Endodermal cell (in vitro differentiated cells): ENCODE data around the gene FBXO48. TPM values are rescaled to one million over a fixed set of nuclear protein-coding genes. Genes with fewer than 3 reads are reported as not detected.

Experiments
- DNase-seq: peaks from one replicate; pipeline ENCODE4 v3.0.0-alpha.2; 2017
- H3K27ac ChIP-seq: 2 replicates; pipeline ENCODE4 v1.5.1; 2013; ENCODE audit warnings: mild to moderate bottlenecking, low read depth, low read length, moderate library complexity
- H3K27me3 ChIP-seq: 2 replicates; pipeline ENCODE4 v1.6.1; 2013; ENCODE audit warnings: mild to moderate bottlenecking, low read length, moderate library complexity; ENCODE audit not compliant: insufficient read depth, control insufficient read depth, poor library complexity, severe bottlenecking
- H3K36me3 ChIP-seq: 2 replicates; pipeline ENCODE4 v1.7.0; 2013; ENCODE audit warnings: mild to moderate bottlenecking, low read length, moderate library complexity; ENCODE audit not compliant: control insufficient read depth, insufficient read depth
- H3K4me1 ChIP-seq: one replicate; pipeline ENCODE4 v1.7.0; 2013; ENCODE audit warnings: low read length; ENCODE audit not compliant: control insufficient read depth, insufficient read depth
- H3K4me3 ChIP-seq: 2 replicates; pipeline ENCODE4 v1.5.1; 2013; ENCODE audit warnings: mild to moderate bottlenecking, low read length, moderate library complexity
- H3K9ac ChIP-seq: 2 replicates; pipeline ENCODE4 v1.6.1; 2013; ENCODE audit warnings: mild to moderate bottlenecking, low read length, moderate library complexity; ENCODE audit not compliant: poor library complexity, severe bottlenecking; ENCODE audit errors: extremely low read depth
- H3K9me3 ChIP-seq: 2 replicates; pipeline ENCODE4 v1.6.1; 2013; ENCODE audit warnings: mild to moderate bottlenecking, low read length, moderate library complexity; ENCODE audit not compliant: control insufficient read depth
- H3K27ac Mint-ChIP-seq: 2 replicates; pipeline ENCODE4 v1.8.0; 2020; ENCODE audit warnings: mixed read lengths
- H3K27me3 Mint-ChIP-seq: 2 replicates; pipeline ENCODE4 v1.8.0; 2021; ENCODE audit warnings: mild to moderate bottlenecking, mixed read lengths; ENCODE audit not compliant: insufficient read depth
- H3K36me3 Mint-ChIP-seq: 2 replicates; pipeline ENCODE4 v1.8.0; 2020; ENCODE audit warnings: low read depth, mixed read lengths
- H3K4me1 Mint-ChIP-seq: 2 replicates; pipeline ENCODE4 v1.8.0; 2020; ENCODE audit warnings: mixed read lengths
- H3K4me3 Mint-ChIP-seq: 2 replicates; pipeline ENCODE4 v1.8.0; 2020; ENCODE audit warnings: mild to moderate bottlenecking, moderate library complexity, mixed read lengths
- H3K9me3 Mint-ChIP-seq: 2 replicates; pipeline ENCODE4 v1.8.0; 2020; ENCODE audit warnings: mild to moderate bottlenecking, mixed read lengths
- CTCF ChIP-seq: fragments of 200-600 bp; sonication (generic); conservative IDR thresholded peaks from 2 replicates; pipeline ENCODE4 v1.5.0; 2021; ENCODE audit warnings: antibody characterized with exemption, mild to moderate bottlenecking
- WGBS, 2 experiments: methylation state at CpG; one replicate each; pipeline versions ENCODE4 v1.1.5 to v1.1.7; 2013; ENCODE audit warnings: missing lambda C conversion rate in 2 of 2, mixed read lengths in 1 of 2; ENCODE audit not compliant: insufficient coverage in 1 of 2, insufficient read length in 1 of 2; 5-methylcytosine and 5-hydroxymethylcytosine counted together
- total RNA-seq, 2 donors: library from RNA; stranded (reverse); fragmentation: NEBNext Ultra II Directional in 1 of 2; extraction: Animal tissue kit (Norgen Biotek cat#: 25700) in 1 of 2; gene quantifications; 2 replicates in 1 of 2; 3 replicates in 1 of 2; pipeline ENCODE4 v1.2.1, GENCODE V29; 2021

Gene FBXO48
- total RNA-seq, 2 donors from 2014 or later, result 1.3 to 1.5 TPM

DNA sequence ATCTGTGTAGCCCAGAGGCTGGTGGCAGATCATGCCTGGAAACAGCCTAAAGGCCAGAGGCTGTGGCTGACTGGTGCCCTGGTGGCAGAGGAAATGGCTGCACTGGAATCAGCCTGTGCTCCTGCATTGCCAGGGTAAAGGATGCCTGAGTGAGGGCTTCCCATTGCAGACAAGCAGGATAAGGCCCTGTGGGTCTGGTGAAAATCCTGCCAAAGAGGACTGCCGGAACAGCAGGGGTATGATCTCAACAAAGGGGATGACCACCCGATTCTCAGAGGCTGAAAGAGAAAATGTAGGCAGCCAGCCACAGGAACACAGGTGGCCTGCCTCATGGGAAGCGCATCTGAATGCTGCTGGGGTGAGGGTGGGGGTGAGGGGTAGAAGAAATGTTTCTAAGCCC lies 48.2 kb downstream of the FBXO48 start:
- Histone ChIP-seq H3K27me3 (no peaks in the 10 kb centered on the region), H3K4me3 (no peak overlapping the region), H3K27ac (no peak overlapping the region), H3K9me3 (no peaks in the 10 kb centered on the region), H3K9ac (no peak overlapping the region), H3K36me3 (no peaks in the 10 kb centered on the region), H3K4me1 (no peaks in the 10 kb centered on the region)
- H3K27me3 Mint-ChIP-seq, result no peaks in the 10 kb centered on the region
- H3K27ac Mint-ChIP-seq, result no peak overlapping the region
- H3K9me3 Mint-ChIP-seq, result no peaks in the 10 kb centered on the region
- no peaks in the 10 kb centered on the region for H3K36me3 Mint-ChIP-seq
- WGBS, 2 experiments, result 78 to 83% methylated on average over 1 to 3 of the region's 3 CpGs
- peak; percentile 50 for TF ChIP-seq CTCF
- no peaks in the 10 kb centered on the region for H3K4me1 Mint-ChIP-seq
- no peak overlapping the region for H3K4me3 Mint-ChIP-seq
- peak; percentile 75 for DNase-seq

GRCh38 chr2:68418419-68418818 lies 48.7 kb downstream of the FBXO48 start:
- Mint-ChIP-seq H3K4me1 (no peaks in the 10 kb centered on the region), H3K9me3 (no peaks in the 10 kb centered on the region), H3K4me3 (no peak overlapping the region), H3K27ac (no peak overlapping the region), H3K36me3 (no peaks in the 10 kb centered on the region), H3K27me3 (no peaks in the 10 kb centered on the region)
- Histone ChIP-seq H3K27me3 (no peaks in the 10 kb centered on the region), H3K36me3 (no peaks in the 10 kb centered on the region), H3K4me3 (no peak overlapping the region), H3K9me3 (no peaks in the 10 kb centered on the region), H3K27ac (no peak overlapping the region), H3K9ac (no peak overlapping the region), H3K4me1 (no peaks in the 10 kb centered on the region)
- WGBS, 2 experiments, result 81% methylated on average over 1 of the region's 1 CpG; no CpG with 5 or more reads in 1 of the 2 experiments
- DNase-seq, result no peak
- TF ChIP-seq CTCF, result no peak

DNA sequence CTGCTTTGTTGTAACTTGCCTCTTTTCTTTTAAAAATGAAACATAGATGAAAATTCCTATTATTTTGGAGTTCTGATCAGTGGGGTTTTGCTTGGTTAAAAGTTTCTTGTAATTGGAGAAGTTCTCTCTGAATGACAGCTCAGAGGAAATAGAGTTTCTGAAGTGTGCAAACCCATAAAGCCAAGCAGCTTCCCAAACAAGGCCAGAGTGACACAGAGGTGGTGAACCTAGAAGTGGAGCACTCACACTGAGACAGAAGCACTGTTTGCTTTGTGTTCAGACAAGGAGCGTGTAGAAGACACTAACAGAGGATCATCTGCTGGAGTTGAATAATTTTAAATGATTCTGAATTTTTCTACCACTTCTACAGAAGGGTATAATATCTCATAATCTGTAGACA lies 49.2 kb downstream of the FBXO48 start:
- no peak overlapping the region for H3K4me3 ChIP-seq
- Mint-ChIP-seq H3K9me3 (no peaks in the 10 kb centered on the region), H3K27ac (no peak overlapping the region), H3K4me3 (no peak overlapping the region), H3K36me3 (no peaks in the 10 kb centered on the region), H3K4me1 (no peaks in the 10 kb centered on the region), H3K27me3 (no peaks in the 10 kb centered on the region)
- 40 to 57% methylated on average over 1 of the region's 1 CpG for WGBS, 2 experiments
- no peak for TF ChIP-seq CTCF
- no peak overlapping the region for H3K27ac ChIP-seq
- H3K4me1 ChIP-seq, result no peaks in the 10 kb centered on the region
- DNase-seq, result no peak
- no peaks in the 10 kb centered on the region for H3K9me3 ChIP-seq
- no peaks in the 10 kb centered on the region for H3K27me3 ChIP-seq
- no peaks in the 10 kb centered on the region for H3K36me3 ChIP-seq
- no peak overlapping the region for H3K9ac ChIP-seq
